NCI-H187 (cell line): Measurements from ENCODE around the gene NUSAP1.
"Not testable (repeated sequence)": the region's sequence is repeated elsewhere in the genome, so short reads cannot be mapped to it uniquely, and the experiment has no call there.

Experiments used
- DNase-seq, 2 experiments: peaks; one replicate each; lab custom pipeline; 2025; lab: John Stamatoyannopoulos, UW

Gene NUSAP1

GRCh38 chr15:41333026-41333562 lies 413 bp downstream of the NUSAP1 start:
- DNase-seq, result peak in 1 of 2 experiments; percentile 35

- DNase-seq, result no peak
These were observed 1.8 kb downstream of the NUSAP1 start for GRCh38 chr15:41334293-41335120.

GRCh38 chr15:41336549-41336948 lies 3.9 kb downstream of the NUSAP1 start:
- no peak for DNase-seq

DNA sequence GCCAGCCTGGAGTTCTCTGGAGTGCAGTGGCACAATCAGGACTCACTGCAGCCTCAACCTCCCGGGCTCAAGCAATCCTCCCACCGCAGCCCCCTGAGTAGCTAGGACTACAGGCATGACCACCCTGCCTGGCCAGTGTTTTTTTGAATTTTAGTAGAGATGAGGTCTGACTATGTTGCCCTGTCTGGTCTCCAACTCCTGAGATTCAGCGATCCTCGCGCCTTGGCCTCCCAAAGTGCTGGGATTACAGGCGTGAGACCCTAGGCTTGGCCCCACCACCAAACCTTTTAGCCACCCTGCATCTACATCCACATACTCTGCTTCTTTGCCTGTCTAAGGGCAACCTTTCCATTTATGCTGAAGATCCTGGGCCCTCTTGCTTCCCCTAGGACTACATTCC lies 4.4 kb downstream of the NUSAP1 start:
- no peak for DNase-seq

GRCh38 chr15:41337631-41338522 lies 5.2 kb downstream of the NUSAP1 start:
- no peak for DNase-seq

- DNase-seq, result no peak
These were observed 7.6 kb downstream of the NUSAP1 start for GRCh38 chr15:41340189-41340695.

- no peak for DNase-seq
These were observed 8.8 kb downstream of the NUSAP1 start for GRCh38 chr15:41341519-41341918.

GRCh38 chr15:41347236-41347635 lies 14.6 kb downstream of the NUSAP1 start:
- no peak for DNase-seq

GRCh38 chr15:41350057-41350717 lies 17.5 kb downstream of the NUSAP1 start:
- no peak for DNase-seq

- DNase-seq, result no peak
These were observed 21.7 kb downstream of the NUSAP1 start for GRCh38 chr15:41354371-41354770.

DNA sequence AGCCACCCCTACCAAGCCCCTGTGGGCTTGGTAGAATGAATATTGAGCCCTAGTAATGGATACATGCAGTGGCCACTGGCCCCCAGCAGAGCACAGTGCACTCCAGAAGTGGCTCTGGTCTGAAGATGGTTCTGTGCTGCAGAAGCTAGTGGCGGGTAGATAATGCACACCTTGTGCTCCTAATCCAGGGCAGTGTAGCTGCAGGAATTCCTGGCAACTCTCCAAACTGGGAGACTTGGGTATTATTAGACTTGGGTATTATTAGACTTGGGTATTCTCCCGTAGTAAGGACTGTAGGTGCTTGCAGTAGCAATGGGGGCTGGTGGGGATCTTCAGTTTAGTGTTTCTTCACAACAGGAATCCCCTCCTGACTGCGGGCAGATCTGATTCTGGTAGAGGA lies 34.7 kb downstream of the NUSAP1 start:
- no peak for DNase-seq

GRCh38 chr15:41377978-41378377 lies 45.3 kb downstream of the NUSAP1 start:
- DNase-seq, result no peak

DNA sequence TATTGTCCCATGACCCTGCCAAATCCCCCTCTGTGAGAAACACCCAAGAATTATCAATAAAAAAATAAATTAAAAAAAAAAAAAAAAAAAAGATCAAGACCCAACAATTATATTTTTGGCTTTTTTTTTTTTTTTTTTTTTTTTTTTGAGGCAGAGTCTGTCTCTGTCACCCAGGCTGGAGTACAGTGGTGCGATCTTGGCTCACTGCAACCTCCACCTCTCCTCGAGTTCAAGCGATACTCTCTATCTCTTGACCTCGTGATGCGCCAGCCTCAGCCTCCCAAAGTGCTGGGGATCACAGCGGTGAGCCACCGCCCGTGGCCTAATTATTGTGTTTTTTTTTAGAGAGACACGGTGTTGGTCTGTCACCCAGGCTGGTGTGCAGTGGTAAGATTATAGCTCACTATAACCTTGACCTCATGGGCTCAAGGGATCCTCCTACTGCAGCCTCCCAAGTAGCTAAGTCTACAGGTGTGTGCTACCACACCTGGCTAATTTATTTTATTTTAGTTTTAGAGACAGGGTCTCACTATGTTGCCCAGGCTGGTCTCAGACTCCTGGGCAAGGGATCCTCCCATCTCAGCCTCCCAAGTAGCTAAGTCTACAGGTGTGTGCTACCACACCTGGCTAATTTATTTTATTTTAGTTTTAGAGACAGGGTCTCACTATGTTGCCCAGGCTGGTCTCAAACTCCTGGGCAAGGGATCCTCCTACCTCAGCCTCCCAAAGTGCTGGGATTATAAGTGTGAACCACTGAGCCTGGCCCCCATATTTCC lies 51.5 kb downstream of the NUSAP1 start:
- DNase-seq, result not testable (repeated sequence)

DNA sequence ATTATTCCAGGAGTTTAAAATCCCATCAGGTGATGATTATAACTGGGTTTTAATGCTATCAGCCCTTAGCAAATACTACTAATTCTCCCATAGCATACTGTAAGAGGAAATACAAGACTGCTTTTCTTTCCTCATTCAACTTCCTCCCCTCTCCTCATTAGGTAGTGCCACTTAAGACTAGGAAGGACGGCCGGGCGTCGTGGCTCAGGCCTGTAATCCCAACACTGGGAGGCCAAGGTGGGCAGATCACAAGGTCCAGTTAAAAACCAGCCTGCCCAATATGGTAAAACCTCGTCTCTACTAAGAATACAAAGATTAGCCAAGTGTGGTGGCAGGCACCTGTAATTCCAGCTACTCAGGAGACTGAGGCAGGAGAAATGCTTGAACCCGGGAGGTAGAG lies 55.0 kb downstream of the NUSAP1 start:
- DNase-seq, result no peak

DNA sequence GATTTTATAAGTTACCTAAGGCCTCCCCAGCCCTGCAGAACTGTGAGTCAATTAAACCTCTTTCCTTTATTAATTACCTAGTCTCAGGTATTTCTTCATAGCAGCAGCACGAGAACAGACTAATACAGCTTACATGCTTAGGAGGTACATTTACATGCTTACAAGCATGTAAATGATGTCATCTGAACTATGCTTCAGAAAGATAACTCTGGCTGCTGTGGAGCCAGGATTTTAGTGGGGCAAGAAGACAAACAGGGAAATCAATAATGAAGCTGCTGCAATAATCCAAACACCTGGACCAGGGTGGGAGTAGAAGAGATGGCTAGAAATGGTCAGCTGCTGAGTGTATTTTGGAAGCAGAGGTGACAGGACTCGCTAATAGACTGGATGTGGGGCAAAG lies 60.0 kb downstream of the NUSAP1 start:
- no peak for DNase-seq

GRCh38 chr15:41394924-41395323 lies 62.2 kb downstream of the NUSAP1 start:
- no peak for DNase-seq

GRCh38 chr15:41396111-41396510 lies 63.4 kb downstream of the NUSAP1 start:
- no peak for DNase-seq

- DNase-seq, result no peak
These were observed 69.2 kb downstream of the NUSAP1 start for GRCh38 chr15:41401904-41402267.

- no peak for DNase-seq
These were observed 74.7 kb downstream of the NUSAP1 start for GRCh38 chr15:41407341-41407740.

DNA sequence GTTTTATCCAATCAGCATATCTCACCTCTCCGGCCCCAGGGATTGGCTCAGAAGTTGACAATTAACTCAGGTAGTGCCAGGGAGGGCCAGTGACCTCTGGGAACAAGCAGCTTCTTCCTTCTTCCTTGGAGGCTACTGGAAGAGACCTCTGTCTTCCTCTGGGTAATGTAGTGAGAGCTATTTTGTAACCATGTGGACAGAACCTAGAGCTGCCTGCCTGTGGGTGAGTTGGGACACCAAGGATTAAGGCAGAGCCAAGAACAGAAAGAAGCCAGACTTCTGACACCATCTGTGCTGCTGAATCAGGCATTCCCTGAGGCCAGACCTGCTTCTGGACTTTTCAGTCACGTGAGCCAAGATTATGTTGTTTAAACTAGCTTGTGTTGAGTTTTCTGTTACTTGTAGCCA lies 75.6 kb downstream of the NUSAP1 start:
- DNase-seq, result no peak

DNA sequence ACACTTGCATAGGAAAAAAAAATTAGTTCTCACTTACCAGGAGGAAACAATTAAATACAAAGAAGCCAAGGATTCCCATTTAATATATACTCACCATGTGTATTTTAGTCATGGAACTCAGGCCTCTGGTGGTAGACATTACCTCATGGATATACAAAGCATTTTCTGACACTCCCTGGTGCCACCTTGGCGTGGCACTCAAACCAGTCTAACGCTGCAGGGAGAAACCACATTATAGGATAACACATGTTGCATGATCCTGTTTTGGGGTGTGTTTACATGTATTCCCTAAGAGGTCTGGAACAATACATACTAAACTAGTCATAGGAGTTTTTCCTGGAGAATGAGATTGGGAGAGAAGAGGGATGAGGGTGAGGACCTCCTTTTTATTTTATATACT lies 78.3 kb downstream of the NUSAP1 start:
- DNase-seq, result no peak
